Pancreas (tissue), 10 donors: ENCODE data around the gene PPOX. TPM values are rescaled to one million over a fixed set of nuclear protein-coding genes. Genes with fewer than 3 reads are reported as not detected.

Experiments
- ATAC-seq, 4 donors: fragments of 200-7000 bp; cut with Tn5 transposase; one replicate each; pipeline versions ENCODE4 v1.8.0 to v1.9.1; 2020; ENCODE audit warnings: mild to moderate bottlenecking in 4 of 4, moderate library complexity in 4 of 4
- DNase-seq, 6 donors: peaks; one replicate each; pipeline ENCODE4 v3.0.0-alpha.2; 2020
- FAIRE-seq: peaks from 2 replicates; lab custom pipeline; 2012; peaks lifted over from hg19 to GRCh38; lab: Jason Lieb, UNC
- H3K27ac ChIP-seq, 4 donors: fragments of 200-600 bp; sonication (generic); 1 replicate in 3 of 4; 2 replicates in 1 of 4; pipeline versions ENCODE4 v1.5.0 to v1.8.0; 2020
- H3K27me3 ChIP-seq, 4 donors: fragments of 200-600 bp; one replicate each; pipeline ENCODE4 v1.8.0; 2021
- H3K36me3 ChIP-seq, 3 donors: fragments of 200-600 bp; sonication (generic) in 1 of 3; one replicate each; pipeline versions ENCODE4 v1.5.0 to v1.8.0; 2020 to 2021
- H3K4me1 ChIP-seq, 3 donors: fragments of 200-600 bp; one replicate each; pipeline ENCODE4 v1.8.0; 2021
- H3K4me3 ChIP-seq, 4 donors: fragments of 200-600 bp; sonication (generic) in 2 of 4; one replicate each; pipeline versions ENCODE4 v1.5.0 to v1.8.0; 2020 to 2021
- H3K9me3 ChIP-seq, 4 donors: fragments of 200-600 bp; one replicate each; pipeline ENCODE4 v1.8.0; 2021
- CTCF ChIP-seq, 4 donors: fragments of 200-600 bp; sonication (generic) in 3 of 4; IDR thresholded peaks; one replicate each; pipeline versions ENCODE4 v1.5.0 to v1.8.0; 2021; ENCODE audit warnings: antibody characterized with exemption in 4 of 4
- WGBS, 2 donors: extraction: QIAGEN DNeasy Blood & Tissue Kit; methylation state at CpG; one replicate each; pipeline ENCODE4 v1.1.7; 2013; 5-methylcytosine and 5-hydroxymethylcytosine counted together
- intact Hi-C, 3 donors: fragments of 100-400 bp; cut with DNase I; formaldehyde crosslinking; loops; one replicate each; pipeline versions ENCODE4 v1.11.1 to v1.14.2; 2022
- polyA plus RNA-seq, 2 donors: library from polyadenylated mRNA; stranded (reverse); fragments of 200-250 nt; gene quantifications; one replicate each; pipeline ENCODE4 v1.2.3, GENCODE V29; 2013
- total RNA-seq, 6 donors: library from RNA; stranded (reverse); fragmentation: NEBNext Ultra II Directional in 4 of 6; extraction: Animal tissue kit (Norgen Biotek cat#: 25700) in 4 of 6; gene quantifications; one replicate each; pipeline versions ENCODE4 v1.2.1 to v1.2.4, GENCODE V29; 2021 to 2023
- donor health status: healthy with polysubstance abuse.
- donor health status: DM: no; HTN: no; CAD: no; lungs with moderate emphysema.
- donor health status: DM: no; HTN: no; CAD: no.
- donor health status: control.
- donor health status: control.
- donor health status: Bipolar disorder and iron deficiency.
- donor health status: DM: yes; HTN: yes; CAD: no.
- donor health status: DM: no; HTN: no; CAD: no.
- donor health status: DM: no; HTN: no; CAD: no.
- donor health status: DM: yes; HTN: yes; CAD: no.

The PPOX gene
- total and polyA plus RNA-seq, 8 donors = 7.4 to 56.4 (median 13.1) TPM

GRCh38 chr1:161140755-161141400 lies 25.3 kb upstream of the PPOX start:
- 89 to 93% methylated on average over 29 of the region's 29 CpGs for WGBS, 2 donors
- no peak for ATAC-seq
- FAIRE-seq = no peak
- DNase-seq = no peak
- no peak overlapping the region for H3K27ac ChIP-seq
- no peaks in the 10 kb centered on the region for H3K36me3 ChIP-seq
- TF ChIP-seq CTCF (IDR thresholded peaks at IDR 0.05) = no peak
- H3K4me1 ChIP-seq = no peaks in the 10 kb centered on the region
- H3K9me3 ChIP-seq = no peaks in the 10 kb centered on the region
- intact Hi-C loops = loop anchor here in 1 of 3 donors (10.0 kb wide), 1 partner anchor 136 kb away; no protein-coding TSS in a partner anchor
- H3K27me3 ChIP-seq = no peaks in the 10 kb centered on the region
- H3K4me3 ChIP-seq = no peak overlapping the region

GRCh38 chr1:161145832-161146231 lies 20.4 kb upstream of the PPOX start:
- Histone ChIP-seq H3K4me1 (no peaks in the 10 kb centered on the region), H3K4me3 (no peak overlapping the region), H3K27ac (no peak overlapping the region), H3K27me3 (no peaks in the 10 kb centered on the region), H3K36me3 (no peaks in the 10 kb centered on the region), H3K9me3 (no peaks in the 10 kb centered on the region)
- WGBS, 2 donors = 74 to 82% methylated on average over 3 of the region's 3 CpGs
- no peak for FAIRE-seq
- no peak for ATAC-seq
- TF ChIP-seq CTCF (IDR thresholded peaks at IDR 0.05) = no peak
- no peak for DNase-seq
- intact Hi-C loops = loop anchor here in 1 of 3 donors (10.0 kb wide), 1 partner anchor 141 kb away; no protein-coding TSS in a partner anchor

GRCh38 chr1:161153176-161153575 lies 13.1 kb upstream of the PPOX start:
- DNase-seq (no peak), ATAC-seq (peak; percentile 3 to 11 (median 6)), FAIRE-seq (no peak)
- Histone ChIP-seq H3K27me3 (no peaks in the 10 kb centered on the region), H3K9me3 (no peaks in the 10 kb centered on the region), H3K36me3 (no peaks in the 10 kb centered on the region), H3K27ac (peak overlapping the region; percentile 90 to 98 (median 97)), H3K4me3 (peak overlapping the region; percentile 58 to 69 (median 60)), H3K4me1 (peaks cover 2 to 8% (median 8%) of the 10 kb centered on the region in 3 donors)
- TF ChIP-seq CTCF (IDR thresholded peaks at IDR 0.05) = no peak
- WGBS, 2 donors = 23 to 24% methylated on average over 9 of the region's 9 CpGs
- intact Hi-C loops = no loop called here

GRCh38 chr1:161153682-161154337 lies 12.4 kb upstream of the PPOX start, which contains the start of gene UFC1:
TSS of gene UFC1 (plus strand) at chr1:161153978. CDS start at chr1:161153998, 20 bp downstream.
- Histone ChIP-seq H3K27me3 (no peaks in the 10 kb centered on the region), H3K9me3 (no peaks in the 10 kb centered on the region), H3K4me1 (peaks cover 6 to 8% (median 8%) of the 10 kb centered on the region in 3 donors), H3K4me3 (peak within 1 kb of the TSS; percentile 58 to 69 (median 60)), H3K36me3 (no peaks in the 10 kb centered on the region), H3K27ac (peak within 1 kb of the TSS; percentile 90 to 98 (median 97))
- DNase-seq (peak; percentile 76 to 88 (median 79)), ATAC-seq (peak; percentile 90 to 95 (median 93)), FAIRE-seq (peak; percentile 5)
- 0% methylated on average over 33 of the region's 33 CpGs for WGBS, 2 donors
- no peak for TF ChIP-seq CTCF (IDR thresholded peaks at IDR 0.05)
- intact Hi-C loops = no loop called here
